Upper lobe of right lung (tissue), 1 donor: ENCODE measurements around the gene ZNF285. TPM values are rescaled to one million over a fixed set of nuclear protein-coding genes. Genes with fewer than 3 reads are reported as not detected.

Experiments
- ATAC-seq: fragments of 200-7000 bp; cut with Tn5 transposase; one replicate; pipeline ENCODE4 v1.9.1; 2020; ENCODE audit warnings: mild to moderate bottlenecking, moderate library complexity
- DNase-seq: peaks from one replicate; pipeline ENCODE4 v3.0.0-alpha.2; 2020
- H3K27ac ChIP-seq: fragments of 200-600 bp; one replicate; pipeline ENCODE4 v1.8.0; 2022
- H3K27me3 ChIP-seq: fragments of 200-600 bp; one replicate; pipeline ENCODE4 v1.8.0; 2022; ENCODE audit warnings: mild to moderate bottlenecking
- H3K36me3 ChIP-seq: fragments of 200-600 bp; one replicate; pipeline ENCODE4 v1.8.0; 2022
- H3K4me1 ChIP-seq: fragments of 200-600 bp; one replicate; pipeline ENCODE4 v1.8.0; 2022
- H3K4me3 ChIP-seq: fragments of 200-600 bp; one replicate; pipeline ENCODE4 v1.8.0; 2022; ENCODE audit warnings: mild to moderate bottlenecking
- H3K9me3 ChIP-seq: fragments of 200-600 bp; one replicate; pipeline ENCODE4 v1.8.0; 2022
- CTCF ChIP-seq: fragments of 200-600 bp; IDR thresholded peaks from one replicate; pipeline ENCODE4 v1.8.0; 2022; ENCODE audit warnings: antibody characterized with exemption
- intact Hi-C: fragments of 100-400 bp; cut with DNase I; formaldehyde crosslinking; loops from one replicate; pipeline ENCODE4 v1.11.0; 2022
- total RNA-seq: library from RNA; stranded (reverse); fragmentation: NEBNext Ultra II Directional; extraction: Animal tissue kit (Norgen Biotek cat#: 25700); gene quantifications from one replicate; pipeline ENCODE4 v1.2.1, GENCODE V29; 2021
- donor health status: DM: no; HTN: yes; CAD: no; lungs with severe emphysema.

The ZNF285 gene
- total RNA-seq, 1 donor from 2014 or later = 2.0 TPM

DNA sequence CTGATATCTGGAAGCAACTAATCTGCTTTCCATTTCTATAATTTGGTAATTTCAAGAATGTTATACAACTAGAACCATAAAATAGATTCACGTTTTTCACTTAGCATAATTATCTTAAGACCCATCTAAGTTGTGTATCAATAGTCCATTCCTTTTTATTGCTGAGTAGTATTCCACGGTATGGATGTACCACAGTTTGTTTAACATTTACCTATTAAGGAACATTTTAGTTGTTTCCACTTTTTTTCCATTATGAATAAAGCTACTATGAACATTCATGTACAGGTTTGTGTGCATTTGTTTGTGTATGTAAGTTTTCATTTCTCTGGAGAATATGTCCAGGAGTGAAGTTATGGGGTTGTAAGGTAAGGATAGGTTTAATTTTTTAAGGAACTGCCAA is 26.6 kb downstream of the ZNF285 start:
- Histone ChIP-seq H3K27me3 (no peaks in the 10 kb centered on the region), H3K9me3 (peaks cover 5% of the 10 kb centered on the region), H3K4me1 (no peaks in the 10 kb centered on the region), H3K36me3 (no peaks in the 10 kb centered on the region), H3K4me3 (no peak overlapping the region), H3K27ac (no peak overlapping the region)
- no peak for TF ChIP-seq CTCF
- intact Hi-C loops = no loop called here
- no peak for DNase-seq
- ATAC-seq = no peak

DNA sequence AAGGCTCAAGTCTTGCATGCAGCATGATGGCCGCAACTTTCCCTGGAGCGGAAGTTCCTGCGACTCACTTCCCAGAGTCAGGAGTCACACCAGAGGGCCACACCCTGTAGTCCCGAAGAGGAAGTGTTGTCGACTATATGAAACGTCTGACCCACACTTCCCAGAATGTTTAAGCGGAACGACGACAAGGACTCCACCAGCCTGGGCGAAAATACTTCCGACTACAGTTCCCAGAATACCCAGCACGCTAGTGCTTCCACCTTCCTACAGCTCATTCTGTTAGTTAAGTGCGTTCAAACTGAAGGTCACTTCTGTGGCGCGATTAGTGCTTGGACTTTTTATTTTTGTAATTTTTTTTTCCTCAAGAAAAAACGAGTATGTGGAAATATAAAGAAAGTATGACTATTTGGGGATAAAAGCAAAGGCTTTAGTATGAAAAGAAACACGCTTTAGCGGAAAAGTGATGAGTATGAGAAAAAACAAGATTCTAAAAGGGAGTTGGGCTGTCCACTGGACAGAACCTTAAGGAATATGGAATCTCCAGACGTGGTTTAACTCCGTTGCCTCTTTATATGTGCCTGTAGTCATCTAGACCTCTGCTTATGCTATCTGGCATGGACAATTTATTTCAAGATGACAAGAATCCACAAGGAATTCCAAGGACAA is 29.5 kb downstream of the ZNF285 start:
- H3K27me3 ChIP-seq = no peaks in the 10 kb centered on the region
- TF ChIP-seq CTCF = no peak
- H3K4me3 ChIP-seq = no peak overlapping the region
- H3K36me3 ChIP-seq = no peaks in the 10 kb centered on the region
- no peak for DNase-seq
- intact Hi-C loops = no loop called here
- H3K9me3 ChIP-seq = peaks cover 5% of the 10 kb centered on the region
- no peak for ATAC-seq
- no peaks in the 10 kb centered on the region for H3K4me1 ChIP-seq
- no peak overlapping the region for H3K27ac ChIP-seq

GRCh38 chr19:44367024-44367423 is 34.4 kb downstream of the ZNF285 start:
- Histone ChIP-seq H3K9me3 (no peaks in the 10 kb centered on the region), H3K27ac (no peak overlapping the region), H3K27me3 (no peaks in the 10 kb centered on the region), H3K4me1 (no peaks in the 10 kb centered on the region), H3K36me3 (no peaks in the 10 kb centered on the region), H3K4me3 (no peak overlapping the region)
- intact Hi-C loops = no loop called here
- ATAC-seq (no peak), DNase-seq (no peak)
- TF ChIP-seq CTCF = no peak

DNA sequence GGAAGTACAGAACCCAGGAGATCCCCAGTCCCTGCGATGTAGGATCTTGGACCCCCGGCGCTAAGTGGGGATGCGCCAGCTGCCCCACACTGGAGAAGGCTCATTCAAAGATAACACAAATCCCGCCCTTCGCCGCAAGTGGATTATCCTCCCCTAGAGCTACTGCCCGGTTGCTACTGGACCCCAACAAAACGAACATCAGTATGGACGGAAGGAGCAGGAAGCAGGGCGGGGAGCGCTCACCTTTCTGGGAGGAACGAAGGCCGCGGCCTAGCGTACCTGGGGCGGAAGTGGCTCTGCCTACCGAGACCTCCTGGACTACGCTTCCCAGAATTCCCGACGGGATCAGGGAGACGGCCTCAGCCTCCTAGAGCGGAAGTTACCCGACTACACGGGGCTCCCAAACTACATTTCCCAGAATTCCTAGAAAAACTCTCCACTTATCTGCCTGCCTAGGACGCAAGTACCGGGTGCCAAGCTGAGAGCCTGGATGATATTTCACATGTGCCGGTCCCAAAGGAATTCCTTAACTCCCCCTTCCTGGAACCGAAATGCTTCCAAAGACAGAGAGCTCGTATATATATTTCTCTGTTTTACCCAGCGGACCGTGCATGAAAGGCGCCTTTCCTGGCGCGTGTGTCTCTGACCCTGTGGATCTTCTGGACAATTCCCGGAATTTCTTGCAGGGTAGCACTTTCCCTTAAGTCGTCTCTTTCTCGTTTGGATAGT is 44.9 kb downstream of the ZNF285 start, which contains the start of gene ZNF112:
Gene ZNF112, minus strand, starts transcription at position 298 of the 729 bp plus-strand sequence. CDS start 16,141 bp downstream, outside the sequence.
- TF ChIP-seq CTCF = no peak
- peak; percentile 92 for DNase-seq
- no peaks in the 10 kb centered on the region for H3K36me3 ChIP-seq
- H3K9me3 ChIP-seq = peaks cover 13% of the 10 kb centered on the region
- ATAC-seq = peak; percentile 100
- H3K27me3 ChIP-seq = no peaks in the 10 kb centered on the region
- peak within 1 kb of the TSS; percentile 60 for H3K4me3 ChIP-seq
- intact Hi-C loops = no loop called here
- H3K27ac ChIP-seq = peak within 1 kb of the TSS; percentile 61
- H3K4me1 ChIP-seq = peaks cover 3% of the 10 kb centered on the region

GRCh38 chr19:44346556-44346955 is 54.9 kb downstream of the ZNF285 start:
- no peak for TF ChIP-seq CTCF
- Histone ChIP-seq H3K27ac (no peak overlapping the region), H3K9me3 (peaks cover 50% of the 10 kb centered on the region), H3K27me3 (no peaks in the 10 kb centered on the region), H3K4me3 (no peak overlapping the region), H3K4me1 (no peaks in the 10 kb centered on the region), H3K36me3 (no peaks in the 10 kb centered on the region)
- intact Hi-C loops = no loop called here
- no peak for DNase-seq
- ATAC-seq = no peak
